ENCODE data around the gene TRIM41. TPM values are rescaled to one million over a fixed set of nuclear protein-coding genes. Genes with fewer than 3 reads are reported as not detected.
A peak's percentile ranks its signal among the peaks of the same experiment; 100 is the strongest.

Gene TRIM41
- total and polyA plus RNA-seq, 2 experiments from 2014 or later: 2.0 to 14.9 TPM

DNA sequence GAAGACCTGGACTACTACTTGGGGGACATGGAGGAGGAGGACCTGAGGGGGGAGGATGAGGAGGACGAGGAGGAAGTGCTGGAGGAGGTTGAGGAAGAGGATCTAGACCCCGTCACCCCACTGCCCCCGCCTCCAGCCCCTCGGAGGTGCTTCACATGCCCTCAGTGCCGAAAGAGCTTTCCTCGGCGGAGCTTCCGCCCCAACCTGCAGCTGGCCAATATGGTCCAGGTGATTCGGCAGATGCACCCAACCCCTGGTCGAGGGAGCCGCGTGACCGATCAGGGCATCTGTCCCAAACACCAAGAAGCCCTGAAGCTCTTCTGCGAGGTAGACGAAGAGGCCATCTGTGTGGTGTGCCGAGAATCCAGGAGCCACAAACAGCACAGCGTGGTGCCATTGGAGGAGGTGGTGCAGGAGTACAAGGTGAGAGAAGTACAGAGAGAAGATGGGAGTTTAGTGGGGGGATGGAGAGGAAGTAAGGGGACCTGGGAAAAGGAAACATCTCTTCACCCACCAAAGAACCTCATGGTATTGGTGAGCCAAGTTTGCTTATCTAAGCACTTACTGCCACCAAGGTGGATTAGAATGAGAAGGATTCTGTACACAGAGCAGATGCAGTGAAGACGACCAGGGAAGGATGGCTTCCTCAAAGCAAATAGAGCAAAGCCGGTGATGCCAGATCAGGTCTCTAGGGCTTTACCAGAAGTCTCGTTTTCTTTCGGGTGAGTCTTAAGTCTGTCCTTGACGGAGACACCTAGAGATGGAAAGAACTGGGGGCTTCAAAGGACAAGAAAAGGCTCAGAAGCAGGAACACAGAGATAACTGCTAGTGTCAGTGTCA lies 1.5 kb downstream of the TRIM41 start:
- Histone ChIP-seq H3K27me3 (no peaks in the 10 kb centered on the region), H3K9me3 (ENCODE audit: low read depth) (no peaks in the 10 kb centered on the region), H3K4me3 (peak overlapping the region; percentile 68), H3K4me1 (ENCODE audit: insufficient read depth) (peaks cover 6% of the 10 kb centered on the region), H3K4me2 (peak overlapping the region; percentile 83), H4K20me1 (ENCODE audit: insufficient read depth, poor library complexity, severe bottlenecking) (no peaks in the 10 kb centered on the region), H2AFZ (no peak overlapping the region), H3K9me2 (replicated peaks; ENCODE audit: insufficient read depth) (no peaks in the 10 kb centered on the region), H3K36me3 (replicated peaks; ENCODE audit: insufficient read depth, low read depth) (no peaks in the 10 kb centered on the region), H3K27ac (peak overlapping the region; percentile 98), H3K79me2 (peaks cover 49% of the 10 kb centered on the region)
- no peak for DNase-seq (ENCODE audit: low spot score)
- 89% methylated on average over 22 of the region's 22 CpGs for WGBS (ENCODE audit: low lambda C conversion rate, missing lambda C conversion rate)
- TF ChIP-seq EZH2phosphoT487 (IDR thresholded peaks at IDR 0.05; ENCODE audit: low read depth, severe bottlenecking, unreplicated experiment): no peak
- TF ChIP-seq EZH2 (IDR thresholded peaks at IDR 0.05; ENCODE audit: borderline replicate concordance): no peak
- TF ChIP-seq, protein P1, sequence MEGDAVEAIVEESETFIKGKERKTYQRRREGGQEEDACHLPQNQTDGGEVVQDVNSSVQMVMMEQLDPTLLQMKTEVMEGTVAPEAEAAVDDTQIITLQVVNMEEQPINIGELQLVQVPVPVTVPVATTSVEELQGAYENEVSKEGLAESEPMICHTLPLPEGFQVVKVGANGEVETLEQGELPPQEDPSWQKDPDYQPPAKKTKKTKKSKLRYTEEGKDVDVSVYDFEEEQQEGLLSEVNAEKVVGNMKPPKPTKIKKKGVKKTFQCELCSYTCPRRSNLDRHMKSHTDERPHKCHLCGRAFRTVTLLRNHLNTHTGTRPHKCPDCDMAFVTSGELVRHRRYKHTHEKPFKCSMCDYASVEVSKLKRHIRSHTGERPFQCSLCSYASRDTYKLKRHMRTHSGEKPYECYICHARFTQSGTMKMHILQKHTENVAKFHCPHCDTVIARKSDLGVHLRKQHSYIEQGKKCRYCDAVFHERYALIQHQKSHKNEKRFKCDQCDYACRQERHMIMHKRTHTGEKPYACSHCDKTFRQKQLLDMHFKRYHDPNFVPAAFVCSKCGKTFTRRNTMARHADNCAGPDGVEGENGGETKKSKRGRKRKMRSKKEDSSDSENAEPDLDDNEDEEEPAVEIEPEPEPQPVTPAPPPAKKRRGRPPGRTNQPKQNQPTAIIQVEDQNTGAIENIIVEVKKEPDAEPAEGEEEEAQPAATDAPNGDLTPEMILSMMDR (IDR thresholded peaks at IDR 0.05; ENCODE audit: poor library complexity): no peak

DNA sequence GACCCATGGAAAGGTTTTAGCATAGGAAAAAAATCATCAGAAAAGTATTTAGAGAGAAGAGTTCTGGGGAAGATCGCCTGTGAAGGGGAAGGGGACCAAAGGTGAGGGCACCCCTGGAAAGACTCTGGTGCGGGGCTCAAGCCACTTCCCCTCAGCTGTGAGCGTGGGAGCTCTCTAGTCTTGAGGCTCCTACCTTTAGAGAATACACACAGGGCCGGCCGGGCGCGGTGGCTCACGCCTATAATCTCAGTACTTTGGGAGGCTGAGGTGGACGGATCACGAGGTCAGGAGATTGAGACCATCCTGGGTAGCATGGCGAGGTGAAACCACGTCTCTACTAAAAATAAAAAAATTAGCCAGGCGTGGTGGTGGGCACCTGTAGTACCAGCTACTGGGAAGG lies 6.9 kb downstream of the TRIM41 start:
- no peak for DNase-seq (ENCODE audit: low spot score)
- Histone ChIP-seq H2AFZ (no peak overlapping the region), H3K4me2 (no peak overlapping the region), H3K36me3 (replicated peaks; ENCODE audit: insufficient read depth, low read depth) (no peaks in the 10 kb centered on the region), H3K9me2 (replicated peaks; ENCODE audit: insufficient read depth) (no peaks in the 10 kb centered on the region), H4K20me1 (ENCODE audit: insufficient read depth, poor library complexity, severe bottlenecking) (no peaks in the 10 kb centered on the region), H3K4me1 (ENCODE audit: insufficient read depth) (no peaks in the 10 kb centered on the region), H3K4me3 (no peak overlapping the region), H3K27me3 (no peaks in the 10 kb centered on the region), H3K9me3 (ENCODE audit: low read depth) (no peaks in the 10 kb centered on the region), H3K79me2 (peaks cover 37% of the 10 kb centered on the region), H3K27ac (no peak overlapping the region)
- WGBS (ENCODE audit: low lambda C conversion rate, missing lambda C conversion rate): 96% methylated on average over 13 of the region's 13 CpGs
- no peak for TF ChIP-seq EZH2phosphoT487 (IDR thresholded peaks at IDR 0.05; ENCODE audit: low read depth, severe bottlenecking, unreplicated experiment)
- TF ChIP-seq EZH2 (IDR thresholded peaks at IDR 0.05; ENCODE audit: borderline replicate concordance): no peak
- TF ChIP-seq, protein P1 (IDR thresholded peaks at IDR 0.05; ENCODE audit: poor library complexity): no peak

DNA sequence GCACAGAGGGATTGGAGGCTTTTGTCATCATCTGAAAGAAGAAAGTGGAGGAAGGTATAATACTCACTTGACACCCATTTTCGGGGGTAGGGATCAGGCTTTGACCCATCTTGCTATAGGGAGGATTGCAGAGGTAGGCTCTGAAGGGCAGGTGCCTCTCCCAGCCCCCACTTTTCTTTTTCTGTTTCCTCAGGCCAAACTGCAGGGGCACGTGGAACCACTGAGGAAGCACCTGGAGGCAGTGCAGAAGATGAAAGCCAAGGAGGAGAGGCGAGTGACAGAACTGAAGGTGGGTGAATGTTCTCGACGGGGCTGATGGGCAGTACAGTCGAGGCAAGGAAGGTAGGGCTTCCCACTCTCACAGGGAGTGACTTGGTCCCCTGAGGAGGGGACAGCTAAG lies 7.5 kb downstream of the TRIM41 start:
- Histone ChIP-seq H3K36me3 (replicated peaks; ENCODE audit: insufficient read depth, low read depth) (no peaks in the 10 kb centered on the region), H3K27ac (no peak overlapping the region), H2AFZ (no peak overlapping the region), H3K79me2 (peaks cover 31% of the 10 kb centered on the region), H4K20me1 (ENCODE audit: insufficient read depth, poor library complexity, severe bottlenecking) (no peaks in the 10 kb centered on the region), H3K4me3 (no peak overlapping the region), H3K9me3 (ENCODE audit: low read depth) (no peaks in the 10 kb centered on the region), H3K27me3 (no peaks in the 10 kb centered on the region), H3K4me2 (no peak overlapping the region), H3K9me2 (replicated peaks; ENCODE audit: insufficient read depth) (no peaks in the 10 kb centered on the region), H3K4me1 (ENCODE audit: insufficient read depth) (no peaks in the 10 kb centered on the region)
- no peak for DNase-seq (ENCODE audit: low spot score)
- TF ChIP-seq, protein P1 (IDR thresholded peaks at IDR 0.05; ENCODE audit: poor library complexity): no peak
- no peak for TF ChIP-seq EZH2 (IDR thresholded peaks at IDR 0.05; ENCODE audit: borderline replicate concordance)
- no peak for TF ChIP-seq EZH2phosphoT487 (IDR thresholded peaks at IDR 0.05; ENCODE audit: low read depth, severe bottlenecking, unreplicated experiment)
- 89% methylated on average over 6 of the region's 6 CpGs for WGBS (ENCODE audit: low lambda C conversion rate, missing lambda C conversion rate)
